ENCODE measurements around the gene PNCK. TPM values are rescaled to one million over a fixed set of nuclear protein-coding genes. Genes with fewer than 3 reads are reported as not detected.

PNCK gene
- total and polyA plus RNA-seq, 2 of the 13 experiments (the other 11 are each of a cell fraction or from before 2014, with no cell fraction given): 33.1 TPM; not detected in 1

GRCh38 chrX:153646620-153647373, 26.8 kb downstream of the PNCK start, which contains the start of gene DUSP9 (continued):
- TF ChIP-seq ZBTB42 (CRISPR knock-in tag; IDR thresholded peaks at IDR 0.05) (no peak), ETV6 (CRISPR knock-in tag; conservative IDR thresholded peaks at IDR 0.05) (no peak), PRDM15 (CRISPR knock-in tag; IDR thresholded peaks at IDR 0.05) (no peak), JUN (CRISPR knock-in tag; IDR thresholded peaks at IDR 0.05) (no peak), TOE1 (CRISPR knock-in tag; IDR thresholded peaks at IDR 0.05) (no peak), ZBTB49 (CRISPR knock-in tag; IDR thresholded peaks at IDR 0.05; ENCODE audit: borderline replicate concordance) (no peak), ZNF326 (CRISPR knock-in tag; IDR thresholded peaks at IDR 0.05; ENCODE audit: borderline replicate concordance) (0 out of 2 replicates have a peak, but pooled peaks have one; percentile 27), ZFP36L1 (CRISPR knock-in tag; IDR thresholded peaks at IDR 0.05) (peak; percentile 73; the same call in 1 of the 2 replicates), ZNF776 (CRISPR knock-in tag; IDR thresholded peaks at IDR 0.05) (no peak), SMARCC2 (IDR thresholded peaks at IDR 0.05) (no peak), ZNF446 (CRISPR knock-in tag; IDR thresholded peaks at IDR 0.05) (no peak), IKZF4 (CRISPR knock-in tag; IDR thresholded peaks at IDR 0.05; ENCODE audit: borderline replicate concordance, low read depth, not compliant biosample characterization) (no peak), KLF16 (CRISPR knock-in tag; IDR thresholded peaks at IDR 0.05) (peak in 1 of 2 experiments; percentile 56; a peak in 1 of 4 replicates), HNF1B (CRISPR knock-in tag; IDR thresholded peaks at IDR 0.05) (no peak), BORCS8-MEF2B (CRISPR knock-in tag; IDR thresholded peaks at IDR 0.05) (0 out of 2 replicates have a peak, but pooled peaks have one; percentile 24), SOX6 (IDR thresholded peaks at IDR 0.05) (no peak), SOX6 (CRISPR knock-in tag; IDR thresholded peaks at IDR 0.05) (peak; percentile 64), U2AF2 (IDR thresholded peaks at IDR 0.05; ENCODE audit: low read depth, low read length) (no peak), FOXC1 (CRISPR knock-in tag; IDR thresholded peaks at IDR 0.05; ENCODE audit: borderline replicate concordance) (peak; percentile 55; the same call in 1 of the 2 replicates), ZNF597 (CRISPR knock-in tag; IDR thresholded peaks at IDR 0.05) (no peak), ATRX (CRISPR knock-in tag; IDR thresholded peaks at IDR 0.05; ENCODE audit: borderline replicate concordance) (no peak)

All from HepG2 (cell line).